Prostate gland (tissue), 2 donors: ENCODE results near the gene KLHL26.

Experiments
- POLR2A ChIP-seq: fragments of 450-650 bp; IDR thresholded peaks from one replicate; pipeline ENCODE4 v1.6.1; 2016; ENCODE audit warnings: antibody characterized with exemption, mild to moderate bottlenecking
- POLR2AphosphoS5 ChIP-seq: sonication (generic); formaldehyde crosslinking; IDR thresholded peaks from one replicate; pipeline ENCODE4 v1.6.1; 2017; ENCODE audit warnings: antibody characterized with exemption
- TF ChIP-seq, protein P1 (sequence below), 4 experiments: fragments of 200-600 bp in 2 of 4; fragments of 450-650 bp in 2 of 4; sonication (generic) in 2 of 4; IDR thresholded peaks; 1 replicate in 3 of 4; 2 replicates in 1 of 4; pipeline ENCODE4 v1.5.1; 2016 to 2019; ENCODE audit warnings: antibody characterized with exemption in 4 of 4, mild to moderate bottlenecking in 2 of 4, moderate library complexity in 2 of 4

DNA sequence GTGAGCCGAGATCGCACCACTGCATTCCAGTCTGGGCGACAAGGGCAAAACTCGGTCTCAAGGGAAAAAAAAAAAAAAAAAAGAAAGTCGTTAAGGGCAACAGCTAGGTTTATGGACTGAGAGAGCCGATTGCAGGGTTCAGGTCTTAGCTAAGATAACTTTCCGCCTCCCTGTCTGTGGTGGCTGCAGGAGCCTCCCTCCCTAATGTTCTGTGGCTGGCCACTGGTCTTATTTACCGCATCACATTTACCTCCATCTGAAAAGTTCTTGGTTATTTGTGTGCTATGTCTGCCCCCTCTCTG is 45.9 kb downstream of the KLHL26 start:
- TF ChIP-seq, protein P1, sequence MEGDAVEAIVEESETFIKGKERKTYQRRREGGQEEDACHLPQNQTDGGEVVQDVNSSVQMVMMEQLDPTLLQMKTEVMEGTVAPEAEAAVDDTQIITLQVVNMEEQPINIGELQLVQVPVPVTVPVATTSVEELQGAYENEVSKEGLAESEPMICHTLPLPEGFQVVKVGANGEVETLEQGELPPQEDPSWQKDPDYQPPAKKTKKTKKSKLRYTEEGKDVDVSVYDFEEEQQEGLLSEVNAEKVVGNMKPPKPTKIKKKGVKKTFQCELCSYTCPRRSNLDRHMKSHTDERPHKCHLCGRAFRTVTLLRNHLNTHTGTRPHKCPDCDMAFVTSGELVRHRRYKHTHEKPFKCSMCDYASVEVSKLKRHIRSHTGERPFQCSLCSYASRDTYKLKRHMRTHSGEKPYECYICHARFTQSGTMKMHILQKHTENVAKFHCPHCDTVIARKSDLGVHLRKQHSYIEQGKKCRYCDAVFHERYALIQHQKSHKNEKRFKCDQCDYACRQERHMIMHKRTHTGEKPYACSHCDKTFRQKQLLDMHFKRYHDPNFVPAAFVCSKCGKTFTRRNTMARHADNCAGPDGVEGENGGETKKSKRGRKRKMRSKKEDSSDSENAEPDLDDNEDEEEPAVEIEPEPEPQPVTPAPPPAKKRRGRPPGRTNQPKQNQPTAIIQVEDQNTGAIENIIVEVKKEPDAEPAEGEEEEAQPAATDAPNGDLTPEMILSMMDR (IDR thresholded peaks at IDR 0.05) = no peak
- TF ChIP-seq POLR2AphosphoS5 (no peak), POLR2A (no peak)
